Stimulated activated CD8-positive, alpha-beta memory T cell treated with anti-CD3 and anti-CD28 coated beads, Interleukin-2, amount 100 ng/mL, for 1 hour (primary cell): ENCODE data around the gene POMT2.
"Not testable (repeated sequence)": the region's sequence is repeated elsewhere in the genome, so short reads cannot be mapped to it uniquely, and the experiment has no call there.

Source experiments
- DNase-seq, 2 donors: peaks; one replicate each; pipeline ENCODE4 v3.0.0-alpha.2; 2020; ENCODE audit warnings: low read depth in 2 of 2

The POMT2 gene

GRCh38 chr14:77320238-77320935 lies at the start of gene POMT2:
Gene POMT2 (minus strand): TSS chr14:77320883. CDS start chr14:77320681, 202 bp downstream.
- peak; percentile 82 to 86 for DNase-seq

DNA sequence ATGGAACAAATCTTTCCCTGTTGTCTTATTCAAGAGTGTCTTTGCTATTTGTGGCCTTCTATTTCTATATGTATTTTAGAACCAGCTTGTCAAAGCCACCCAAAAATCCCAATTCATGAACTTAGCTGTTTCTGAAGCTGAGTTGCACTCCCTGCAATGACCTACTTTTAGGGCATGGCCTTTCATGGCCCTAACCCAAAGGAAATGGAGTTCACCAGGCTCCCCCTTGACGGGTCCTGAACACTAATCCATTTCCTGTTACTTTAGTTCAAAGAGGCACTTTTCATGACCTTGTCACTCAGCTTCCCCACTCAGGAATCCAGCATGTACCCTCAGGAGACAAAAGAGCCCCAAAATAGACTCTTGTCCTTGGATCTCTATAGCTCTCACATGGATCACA lies 48.6 kb upstream of the POMT2 start:
- DNase-seq: no peak

- no peak for DNase-seq
These were observed 43.5 kb upstream of the POMT2 start for GRCh38 chr14:77364146-77364545.

- DNase-seq: no peak
These were observed 38.9 kb upstream of the POMT2 start for GRCh38 chr14:77359626-77360025.

- DNase-seq: no peak
These were observed 36.2 kb upstream of the POMT2 start for GRCh38 chr14:77356899-77357298.

- no peak for DNase-seq
These were observed 35.1 kb upstream of the POMT2 start for GRCh38 chr14:77355811-77356210.

GRCh38 chr14:77353469-77354141 lies 32.9 kb upstream of the POMT2 start:
- DNase-seq: no peak

- no peak for DNase-seq
These were observed 27.1 kb upstream of the POMT2 start for GRCh38 chr14:77347751-77348150.

DNA sequence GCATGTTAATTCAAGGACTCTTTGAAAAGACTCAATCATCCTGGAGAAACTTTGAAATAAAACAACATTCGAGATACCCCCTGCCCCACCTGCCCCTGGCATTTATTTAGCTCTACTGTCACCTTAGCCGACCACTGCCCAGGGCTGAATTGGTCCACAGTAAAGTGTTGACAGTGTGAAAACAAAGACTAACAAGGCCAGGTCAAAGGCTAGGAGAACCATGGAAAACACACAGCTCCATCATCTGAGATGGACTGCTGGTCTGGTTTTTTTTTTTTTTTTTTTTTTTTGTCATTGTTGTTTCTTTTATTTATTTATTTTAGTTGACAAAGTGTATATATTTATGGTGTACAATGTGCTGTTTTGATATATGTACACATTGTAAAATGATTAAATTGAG lies 25.8 kb upstream of the POMT2 start:
- no peak for DNase-seq

DNA sequence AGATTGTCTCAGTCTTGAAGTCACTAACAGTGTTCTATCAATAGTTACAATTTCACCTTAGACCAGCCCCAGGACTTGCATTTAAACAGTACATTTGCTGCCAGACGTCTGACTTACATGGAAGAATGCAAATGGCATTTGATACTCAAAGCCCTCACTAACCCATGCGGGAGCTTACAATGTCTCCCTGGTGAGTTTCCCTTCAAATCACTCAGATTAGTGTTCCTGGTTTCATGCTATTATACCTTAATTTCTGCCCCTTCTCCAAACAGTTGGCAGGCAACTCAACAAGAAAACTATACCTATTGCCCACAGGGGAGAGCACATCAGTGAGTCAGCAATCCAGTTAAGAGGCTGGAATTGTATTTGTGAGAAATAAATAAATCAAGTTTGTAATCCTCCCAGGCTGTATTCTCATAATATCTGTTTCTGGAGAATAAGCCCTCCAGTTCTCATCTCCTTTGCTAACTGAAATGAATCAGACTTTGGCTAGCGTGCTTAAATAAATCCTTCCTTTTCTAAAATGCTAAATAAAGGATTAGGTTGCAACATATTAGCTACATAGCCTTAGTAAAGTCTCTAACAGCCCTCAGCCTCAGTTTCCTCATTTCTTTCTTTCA lies 23.8 kb upstream of the POMT2 start:
- DNase-seq: no peak

DNA sequence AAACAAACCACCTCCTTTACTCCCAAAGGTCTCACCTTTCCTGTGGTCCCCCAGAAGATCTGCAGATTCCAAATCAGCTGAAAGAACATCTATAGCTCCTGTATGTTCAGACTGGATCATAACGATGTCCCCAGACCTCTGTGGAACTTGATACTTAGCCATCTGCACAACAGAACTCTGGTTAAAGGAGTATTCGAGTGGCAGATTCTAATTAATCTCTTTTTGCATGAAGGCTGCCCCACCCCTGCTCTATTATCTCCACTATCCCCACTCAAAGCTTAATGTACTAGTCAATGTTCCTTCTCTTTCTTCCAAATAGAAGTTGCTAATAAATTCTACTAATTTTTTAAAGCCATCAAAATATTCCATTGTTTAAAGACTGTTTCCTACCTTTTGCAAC lies 23.0 kb upstream of the POMT2 start:
- no peak for DNase-seq

- no peak for DNase-seq
These were observed 22.2 kb upstream of the POMT2 start for GRCh38 chr14:77342726-77343397.

DNA sequence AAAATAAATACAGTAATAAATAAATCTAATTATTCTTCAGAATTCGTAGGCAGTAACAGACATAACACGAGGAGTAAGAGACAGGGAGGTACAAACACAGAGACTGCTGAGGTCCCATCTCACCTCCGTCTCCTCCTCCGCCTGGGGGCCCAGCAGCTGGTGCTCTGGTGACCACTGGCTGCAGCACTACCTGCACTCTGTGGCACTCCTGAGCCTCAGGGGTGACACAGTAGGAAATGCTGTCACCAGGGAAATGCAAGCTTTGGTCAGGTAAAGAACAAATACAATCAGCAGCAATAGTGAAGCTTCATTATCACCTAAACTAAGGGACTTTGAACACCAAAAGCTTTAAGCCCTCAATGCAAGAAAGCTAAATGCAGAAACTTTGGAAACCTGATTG lies 19.7 kb upstream of the POMT2 start:
- no peak for DNase-seq

DNA sequence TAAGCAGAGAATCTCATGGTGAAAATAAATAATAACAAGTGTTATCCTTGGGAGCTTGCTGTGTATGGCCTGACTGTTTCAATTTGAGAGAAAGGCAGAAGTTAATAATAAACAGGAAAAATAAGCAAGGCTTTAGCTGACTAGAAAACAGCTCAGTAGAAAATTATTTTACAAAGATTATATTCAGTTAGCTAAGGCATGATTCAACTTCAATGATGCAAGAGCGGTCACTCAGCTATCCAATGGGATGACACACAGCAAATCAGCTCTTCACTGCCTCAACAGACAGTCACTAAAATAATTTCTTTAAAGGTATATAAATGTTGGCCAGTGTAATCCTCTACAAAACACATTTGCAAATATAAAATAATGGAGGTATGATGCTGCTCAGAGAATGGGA lies 18.7 kb upstream of the POMT2 start:
- no peak for DNase-seq

DNA sequence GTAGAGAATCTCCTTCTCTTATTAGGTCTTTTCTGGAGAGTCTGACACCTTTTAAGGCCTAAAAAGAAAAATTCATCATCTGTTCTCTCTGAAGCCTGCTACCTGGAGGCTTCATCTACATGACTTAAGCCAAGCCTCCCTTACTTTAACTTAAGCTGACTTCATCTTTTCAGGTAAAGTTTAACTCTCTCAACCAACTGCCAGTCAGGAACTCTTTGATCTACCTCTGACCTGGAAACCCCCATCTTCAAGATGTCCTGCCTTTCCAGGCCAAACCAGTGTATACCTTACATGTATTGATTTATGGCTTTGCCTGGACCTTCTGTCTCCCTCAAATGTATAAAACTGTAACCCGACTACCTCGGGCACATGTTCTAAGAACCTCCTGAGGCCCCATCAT lies 17.6 kb upstream of the POMT2 start:
- DNase-seq: no peak

GRCh38 chr14:77337880-77338279 lies 17.2 kb upstream of the POMT2 start:
- no peak for DNase-seq

GRCh38 chr14:77337255-77337654 lies 16.6 kb upstream of the POMT2 start:
- not testable (repeated sequence) for DNase-seq

- DNase-seq: no peak
These were observed 14.9 kb upstream of the POMT2 start for GRCh38 chr14:77335576-77335975.

- no peak for DNase-seq
These were observed 9.2 kb upstream of the POMT2 start for GRCh38 chr14:77329872-77330271.

- no peak for DNase-seq
These were observed 6.4 kb upstream of the POMT2 start for GRCh38 chr14:77327111-77327510.

- no peak for DNase-seq
These were observed 5.0 kb upstream of the POMT2 start for GRCh38 chr14:77325746-77326094.

- DNase-seq: no peak
These were observed 4.4 kb upstream of the POMT2 start for GRCh38 chr14:77324816-77325745.
